Sigmoid colon (tissue), 4 donors: ENCODE results near the gene EEF2.

Source experiments
- CTCF ChIP-seq, 4 experiments: fragments of 450-650 bp in 3 of 4; fragments of 200-600 bp in 1 of 4; IDR thresholded peaks; one replicate each; pipeline ENCODE4 v1.5.1; 2016 to 2019; ENCODE audit warnings: antibody characterized with exemption in 4 of 4, mild to moderate bottlenecking in 3 of 4, moderate library complexity in 2 of 4
- EP300 ChIP-seq, 4 donors: sonication (generic); formaldehyde crosslinking; IDR thresholded peaks; one replicate each; pipeline ENCODE4 v1.6.1; 2017; ENCODE audit warnings: antibody characterized with exemption in 4 of 4
- POLR2AphosphoS5 ChIP-seq, 4 donors: sonication (generic); formaldehyde crosslinking; IDR thresholded peaks; one replicate each; pipeline ENCODE4 v1.6.1; 2017; ENCODE audit warnings: antibody characterized with exemption in 4 of 4

GRCh38 chr19:4007021-4007835 lies 22.0 kb upstream of the EEF2 start, which contains the start of gene PIAS4:
- TF ChIP-seq POLR2AphosphoS5 (IDR thresholded peaks at IDR 0.05) (peak; percentile 30 to 87 (median 78)), CTCF (IDR thresholded peaks at IDR 0.05) (no peak), EP300 (IDR thresholded peaks at IDR 0.05) (no peak)
